RWPE2 (cell line): ENCODE measurements around the gene MSI2.

Experiments used
- ATAC-seq: fragments of 200-7000 bp; cut with Tn5 transposase; 3 replicates; pipeline ENCODE4 v1.9.1; 2021; ENCODE audit warnings: low read depth
- DNase-seq: peaks from one replicate; pipeline ENCODE4 v3.0.0-alpha.2; 2020; ENCODE audit warnings: low spot score
- H3K27ac ChIP-seq: fragments of 450-650 bp; 2 replicates; pipeline ENCODE4 v1.5.1; 2017; ENCODE audit warnings: mild to moderate bottlenecking; ENCODE audit not compliant: poor library complexity, severe bottlenecking
- H3K27me3 ChIP-seq: fragments of 250-450 bp; sonication (Bioruptor Pico); 2 replicates; pipeline ENCODE4 v1.5.1; 2021; ENCODE audit warnings: mild to moderate bottlenecking, moderate library complexity; ENCODE audit not compliant: insufficient read depth, poor library complexity, severe bottlenecking
- H3K36me3 ChIP-seq: fragments of 250-450 bp; sonication (Bioruptor Pico); 2 replicates; pipeline ENCODE4 v1.5.1; 2020; ENCODE audit warnings: low read depth, mild to moderate bottlenecking, moderate library complexity
- H3K4me1 ChIP-seq: fragments of 250-450 bp; sonication (Bioruptor Pico); 2 replicates; pipeline ENCODE4 v1.5.1; 2021; ENCODE audit warnings: mild to moderate bottlenecking, moderate library complexity; ENCODE audit not compliant: insufficient read depth, poor library complexity, severe bottlenecking
- H3K4me3 ChIP-seq: fragments of 250-450 bp; sonication (Bioruptor Pico); 2 replicates; pipeline ENCODE4 v1.5.1; 2021; ENCODE audit warnings: mild to moderate bottlenecking, moderate library complexity; ENCODE audit not compliant: severe bottlenecking
- H3K9me3 ChIP-seq: fragments of 250-450 bp; sonication (Bioruptor Pico); 2 replicates; pipeline ENCODE4 v1.5.1; 2021; ENCODE audit warnings: mild to moderate bottlenecking, moderate library complexity; ENCODE audit not compliant: severe bottlenecking
- CTCF ChIP-seq: fragments of 450-650 bp; IDR thresholded peaks from one replicate; pipeline ENCODE4 v1.5.1; 2017; ENCODE audit warnings: mild to moderate bottlenecking, moderate library complexity; ENCODE audit not compliant: poor library complexity, severe bottlenecking

MSI2 gene

GRCh38 chr17:57602896-57603295 is 346.6 kb downstream of the MSI2 start:
- Histone ChIP-seq H3K4me1 (peaks cover 3% of the 10 kb centered on the region), H3K27me3 (no peaks in the 10 kb centered on the region), H3K9me3 (no peaks in the 10 kb centered on the region), H3K36me3 (no peaks in the 10 kb centered on the region; the same call in 1 of the 2 replicates), H3K27ac (no peak overlapping the region), H3K4me3 (no peak overlapping the region)
- no peak for ATAC-seq
- DNase-seq = no peak
- no peak for TF ChIP-seq CTCF

GRCh38 chr17:57603546-57603945 is 347.2 kb downstream of the MSI2 start:
- no peak overlapping the region for H3K4me3 ChIP-seq
- H3K36me3 ChIP-seq = no peaks in the 10 kb centered on the region; the same call in 1 of the 2 replicates
- no peak for DNase-seq
- no peak for ATAC-seq
- H3K9me3 ChIP-seq = no peaks in the 10 kb centered on the region
- H3K27ac ChIP-seq = no peak overlapping the region
- H3K27me3 ChIP-seq = no peaks in the 10 kb centered on the region
- TF ChIP-seq CTCF = no peak
- H3K4me1 ChIP-seq = peaks cover 3% of the 10 kb centered on the region

GRCh38 chr17:57603978-57604377 is 347.7 kb downstream of the MSI2 start:
- no peak overlapping the region for H3K27ac ChIP-seq
- ATAC-seq = no peak
- no peaks in the 10 kb centered on the region for H3K27me3 ChIP-seq
- H3K4me3 ChIP-seq = no peak overlapping the region
- DNase-seq = no peak
- H3K9me3 ChIP-seq = no peaks in the 10 kb centered on the region
- H3K36me3 ChIP-seq = no peaks in the 10 kb centered on the region; the same call in 1 of the 2 replicates
- no peak for TF ChIP-seq CTCF
- peaks cover 3% of the 10 kb centered on the region for H3K4me1 ChIP-seq

GRCh38 chr17:57604771-57605674 is 348.7 kb downstream of the MSI2 start:
- peaks cover 3% of the 10 kb centered on the region for H3K4me1 ChIP-seq
- H3K4me3 ChIP-seq = no peak overlapping the region
- H3K27ac ChIP-seq = no peak overlapping the region
- no peaks in the 10 kb centered on the region for H3K9me3 ChIP-seq
- DNase-seq = no peak
- TF ChIP-seq CTCF = no peak
- no peaks in the 10 kb centered on the region; the same call in 1 of the 2 replicates for H3K36me3 ChIP-seq
- no peaks in the 10 kb centered on the region for H3K27me3 ChIP-seq
- no peak for ATAC-seq

GRCh38 chr17:57605675-57606105 is 349.4 kb downstream of the MSI2 start:
- no peak overlapping the region for H3K27ac ChIP-seq
- ATAC-seq (no peak), DNase-seq (no peak)
- no peak for TF ChIP-seq CTCF
- peaks cover 3% of the 10 kb centered on the region for H3K4me1 ChIP-seq
- H3K9me3 ChIP-seq = no peaks in the 10 kb centered on the region
- H3K27me3 ChIP-seq = no peaks in the 10 kb centered on the region
- no peaks in the 10 kb centered on the region for H3K36me3 ChIP-seq
- no peak overlapping the region for H3K4me3 ChIP-seq
